CD8-positive, alpha-beta memory T cell (primary cell): ENCODE data around the gene CAPN5. TPM values are rescaled to one million over a fixed set of nuclear protein-coding genes. Genes with fewer than 3 reads are reported as not detected.
"Not testable (repeated sequence)": the region's sequence is repeated elsewhere in the genome, so short reads cannot be mapped to it uniquely, and the experiment has no call there.

Source experiments
- CTCF ChIA-PET: fragments of 350-600 bp; sonication (Branson Sonifier 250); formaldehyde crosslinking; loops from one replicate; lab custom pipeline; 2021; ENCODE audit warnings: antibody characterized with exemption; lab: Charles Lee
- POLR2A ChIA-PET: fragments of 350-600 bp; sonication (Branson Sonifier 250); formaldehyde crosslinking; loops from one replicate; lab custom pipeline; 2021; ENCODE audit warnings: antibody characterized with exemption; lab: Charles Lee
- DNase-seq, 5 donors: peaks; one replicate each; pipeline versions ENCODE4 v3.0.0 to v3.0.0-alpha.2; 2020 to 2022; ENCODE audit warnings: mixed read lengths in 1 of 5
- H3K27ac ChIP-seq: one replicate; pipeline ENCODE4 v1.7.0; 2013; ENCODE audit warnings: low read depth, mild to moderate bottlenecking, low read length, moderate library complexity
- H3K27me3 ChIP-seq: 2 replicates; pipeline ENCODE4 v1.7.0; 2013; ENCODE audit warnings: low read length, mild to moderate bottlenecking; ENCODE audit not compliant: insufficient read depth, poor library complexity, severe bottlenecking
- H3K36me3 ChIP-seq: 2 replicates; pipeline ENCODE4 v1.7.0; 2013; ENCODE audit warnings: mild to moderate bottlenecking, low read length, moderate library complexity; ENCODE audit not compliant: insufficient read depth
- H3K4me1 ChIP-seq: 2 replicates; pipeline ENCODE4 v1.7.0; 2013; ENCODE audit warnings: mild to moderate bottlenecking, low read length, moderate library complexity; ENCODE audit not compliant: insufficient read depth
- H3K4me3 ChIP-seq: 2 replicates; pipeline ENCODE4 v1.7.0; 2013; ENCODE audit warnings: mild to moderate bottlenecking, low read length
- H3K9me3 ChIP-seq: 2 replicates; pipeline ENCODE4 v1.7.0; 2013; ENCODE audit warnings: mild to moderate bottlenecking, low read length
- H3K27ac Mint-ChIP-seq, 8 donors: one replicate each; pipeline ENCODE4 v1.8.0; 2020 to 2021; ENCODE audit warnings: mixed read lengths in 8 of 8, mild to moderate bottlenecking in 6 of 8, inconsistent platforms in 3 of 8, moderate library complexity in 3 of 8
- H3K27me3 Mint-ChIP-seq, 2 donors: one replicate each; pipeline ENCODE4 v1.8.0; 2020 to 2021; ENCODE audit warnings: mixed read lengths in 2 of 2, mild to moderate bottlenecking in 1 of 2, moderate library complexity in 1 of 2
- H3K36me3 Mint-ChIP-seq, 3 donors: one replicate each; pipeline ENCODE4 v1.8.0; 2020 to 2021; ENCODE audit warnings: mixed read lengths in 3 of 3, inconsistent platforms in 1 of 3, mild to moderate bottlenecking in 1 of 3
- H3K4me1 Mint-ChIP-seq, 3 donors: one replicate each; pipeline ENCODE4 v1.8.0; 2020 to 2021; ENCODE audit warnings: mixed read lengths in 3 of 3, inconsistent platforms in 1 of 3, mild to moderate bottlenecking in 1 of 3
- H3K4me3 Mint-ChIP-seq, 7 donors: one replicate each; pipeline ENCODE4 v1.8.0; 2020 to 2021; ENCODE audit warnings: mixed read lengths in 7 of 7, mild to moderate bottlenecking in 6 of 7, moderate library complexity in 4 of 7, inconsistent platforms in 2 of 7
- H3K9me3 Mint-ChIP-seq, 5 donors: one replicate each; pipeline ENCODE4 v1.8.0; 2020 to 2022; ENCODE audit warnings: mixed read lengths in 5 of 5, mild to moderate bottlenecking in 3 of 5, moderate library complexity in 2 of 5, inconsistent platforms in 1 of 5
- polyA plus RNA-seq: library from polyadenylated mRNA; unstranded; fragments of 300-500 nt; fragmentation: Illumina TruSeq; gene quantifications from one replicate; pipeline ENCODE4 v1.2.3, GENCODE V29; 2021
- total RNA-seq, 2 experiments: library from RNA; stranded (reverse); gene quantifications; one replicate each; pipeline ENCODE4 v1.2.3, GENCODE V29; 2021

CAPN5 gene
- total RNA-seq: 1 to 10 TPM in 1 of 2 experiments, under 1 TPM in 1; 0.78 to 1.1 TPM
- polyA plus RNA-seq: 3.4 TPM

DNA sequence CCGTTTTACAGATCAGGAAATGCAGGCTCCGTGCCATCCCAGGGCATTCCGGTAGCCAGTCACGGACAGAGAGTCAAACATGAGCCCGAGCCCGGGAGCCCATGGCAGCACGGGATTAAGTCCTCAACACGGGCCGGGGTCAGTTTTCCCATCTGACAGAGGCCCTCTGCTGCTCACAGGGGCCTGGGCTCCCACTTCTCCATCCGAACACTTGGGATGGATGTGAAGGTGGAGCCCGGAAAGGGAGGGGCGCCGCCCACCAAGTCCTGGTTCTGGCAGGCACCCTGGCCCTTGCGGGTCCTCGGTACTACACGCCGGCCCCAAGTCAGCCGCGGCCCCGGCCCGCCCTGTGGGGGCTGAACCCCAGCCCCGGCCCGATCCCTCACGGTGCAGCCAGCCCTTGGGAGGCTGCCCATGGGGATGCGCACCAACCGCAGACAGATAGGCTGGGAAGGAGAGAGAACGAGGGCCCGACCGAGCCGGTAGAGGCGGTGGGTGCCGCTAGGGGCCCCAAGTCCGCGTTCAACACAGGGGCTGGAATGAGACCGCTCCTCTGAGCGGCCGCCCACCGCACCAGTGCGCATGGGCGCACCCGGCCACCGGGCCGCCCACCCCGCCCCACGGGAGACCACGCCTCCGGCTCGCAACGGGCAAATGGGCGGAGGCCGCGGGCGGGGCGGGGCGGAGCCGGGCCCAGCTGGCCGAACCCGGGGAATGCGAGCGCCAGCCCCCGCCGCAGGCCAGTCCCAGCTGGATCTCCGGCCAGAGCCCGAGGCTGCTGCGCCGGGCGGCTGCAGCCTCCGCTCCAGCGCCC lies at the start of gene CAPN5:
CAPN5 (plus strand) TSS at position 743 of the 814 bp plus-strand sequence. CDS start 17,916 bp downstream, outside the sequence.
- Mint-ChIP-seq H3K27me3 (peaks cover 0 to 3% of the 10 kb centered on the region in 2 donors), H3K4me1 (peaks cover 7 to 18% (median 10%) of the 10 kb centered on the region in 3 donors), H3K36me3 (no peaks in the 10 kb centered on the region), H3K27ac (peak within 1 kb of the TSS in 4 of 8 donors; percentile 42 to 93 (median 66)), H3K9me3 (peaks cover 0 to 6% (median 3%) of the 10 kb centered on the region in 5 donors), H3K4me3 (peak within 1 kb of the TSS; percentile 80 to 90 (median 87))
- CTCF ChIA-PET: interaction anchor here (0.8 to 1.7 kb wide), 8 partner anchors 19 to 61 kb away, joined by 3 to 7 read pairs (median 3); no protein-coding TSS in a partner anchor
- peak within 1 kb of the TSS; percentile 74 for H3K4me3 ChIP-seq
- no peaks in the 10 kb centered on the region for H3K9me3 ChIP-seq
- H3K36me3 ChIP-seq: no peaks in the 10 kb centered on the region
- DNase-seq: peak; percentile 83 to 90 (median 89)
- peaks cover 8% of the 10 kb centered on the region for H3K4me1 ChIP-seq
- no peak within 1 kb of the TSS for H3K27ac ChIP-seq
- POLR2A ChIA-PET: interaction anchor here (0.6 to 0.8 kb wide), 2 partner anchors 16 to 19 kb away, joined by 3 to 4 read pairs; no protein-coding TSS in a partner anchor
- no peaks in the 10 kb centered on the region for H3K27me3 ChIP-seq

DNA sequence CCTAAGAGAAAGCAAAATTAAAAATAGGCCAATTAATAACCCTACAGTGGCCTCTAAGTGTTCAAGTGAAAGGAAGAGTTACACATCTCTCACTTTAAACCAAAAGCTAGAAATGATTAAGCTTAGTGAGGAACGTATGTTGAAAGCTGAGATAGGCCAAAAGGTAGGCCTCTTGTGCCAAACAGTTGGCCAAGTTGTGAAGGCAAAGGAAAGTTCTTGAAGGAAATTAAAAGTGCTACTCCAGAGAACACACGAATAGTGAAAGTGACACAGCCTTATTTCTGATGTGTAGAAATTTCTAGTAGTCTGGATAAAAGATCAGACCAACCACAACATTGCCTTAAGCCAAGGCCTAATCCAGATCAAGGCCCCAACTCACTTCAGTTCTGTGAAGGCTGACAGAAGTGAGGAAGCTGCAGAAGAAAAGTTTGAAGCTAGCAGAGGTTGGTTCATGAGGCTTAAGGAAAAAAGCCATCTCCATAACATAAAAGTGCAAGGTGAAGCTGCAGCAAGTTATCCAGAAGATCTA lies 48.3 kb upstream of the CAPN5 start:
- H3K4me3 Mint-ChIP-seq, H3K4me1 Mint-ChIP-seq, DNase-seq, H3K27me3 Mint-ChIP-seq, H3K27me3 ChIP-seq, CTCF ChIA-PET, H3K9me3 Mint-ChIP-seq, H3K4me3 ChIP-seq, H3K27ac ChIP-seq, H3K4me1 ChIP-seq, H3K9me3 ChIP-seq, POLR2A ChIA-PET, H3K36me3 ChIP-seq: not testable (repeated sequence)
- H3K27ac Mint-ChIP-seq: peak overlapping the region in 2 of 8 donors; percentile 1 to 28
- H3K36me3 Mint-ChIP-seq: peaks cover 0 to 22% (median 13%) of the 10 kb centered on the region in 3 donors

DNA sequence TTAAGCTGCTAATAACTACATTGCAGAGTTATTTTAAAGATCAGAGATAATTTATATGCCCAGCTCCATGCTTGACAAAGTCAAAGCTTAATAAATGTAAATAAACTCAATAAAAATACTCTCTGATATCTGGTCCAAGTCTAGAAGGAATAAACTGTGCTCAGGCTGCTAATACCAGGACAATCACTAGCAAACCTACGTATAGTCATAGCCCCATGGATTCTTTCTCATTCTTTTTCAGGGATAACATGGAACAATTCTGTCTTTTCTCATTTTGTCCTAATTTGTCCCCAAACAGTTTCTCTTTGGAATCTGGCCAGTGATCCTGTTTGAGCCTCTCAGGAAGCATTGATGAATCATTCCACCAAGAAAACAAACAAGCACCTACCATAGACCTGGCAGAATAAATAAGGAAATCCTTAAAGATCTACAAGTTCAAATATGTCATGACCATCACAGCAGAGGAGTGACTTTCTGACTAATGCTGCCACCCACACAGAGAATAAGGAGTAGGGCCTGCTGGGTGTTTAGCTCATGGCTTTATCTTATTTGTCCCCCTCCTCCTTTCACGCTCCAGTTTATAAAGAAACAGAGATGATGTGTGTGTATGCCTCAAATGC lies 46.7 kb upstream of the CAPN5 start:
- Histone ChIP-seq H3K27ac (no peak overlapping the region), H3K4me1 (no peaks in the 10 kb centered on the region), H3K4me3 (no peak overlapping the region), H3K9me3 (no peaks in the 10 kb centered on the region), H3K36me3 (no peaks in the 10 kb centered on the region), H3K27me3 (no peaks in the 10 kb centered on the region)
- Mint-ChIP-seq H3K27me3 (no peaks in the 10 kb centered on the region), H3K4me1 (no peaks in the 10 kb centered on the region), H3K27ac (no peak overlapping the region), H3K36me3 (peaks cover 0 to 22% (median 13%) of the 10 kb centered on the region in 3 donors), H3K9me3 (no peaks in the 10 kb centered on the region), H3K4me3 (no peak overlapping the region)
- POLR2A ChIA-PET: no interaction called here
- CTCF ChIA-PET: interaction anchor here (0.8 to 1.2 kb wide), 2 partner anchors 12 to 93 kb away, joined by 3 read pairs; no protein-coding TSS in a partner anchor
- DNase-seq: no peak

DNA sequence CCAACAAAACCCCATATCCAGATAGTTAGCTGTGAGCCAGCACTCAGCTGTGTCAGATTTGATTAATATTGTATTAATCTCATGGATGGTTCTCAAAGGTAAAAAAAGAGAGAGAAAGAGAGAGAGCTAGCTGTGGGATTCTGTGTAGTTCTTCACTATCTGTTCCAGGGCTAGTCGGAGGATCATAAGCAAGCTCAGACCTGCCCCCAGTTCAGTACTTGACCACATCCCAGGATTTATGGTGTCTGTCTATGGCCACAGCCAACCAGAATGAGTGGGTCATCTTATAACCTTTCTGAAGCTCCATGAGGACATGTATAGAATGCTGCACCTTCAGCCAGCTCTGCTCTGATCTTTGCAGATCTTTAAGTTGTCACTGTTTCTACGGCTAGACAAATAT lies 46.0 kb upstream of the CAPN5 start:
- H3K4me3 Mint-ChIP-seq: no peak overlapping the region
- Histone ChIP-seq H3K27me3 (no peaks in the 10 kb centered on the region), H3K27ac (no peak overlapping the region), H3K4me3 (no peak overlapping the region), H3K4me1 (no peaks in the 10 kb centered on the region), H3K9me3 (no peaks in the 10 kb centered on the region), H3K36me3 (no peaks in the 10 kb centered on the region)
- DNase-seq: no peak
- H3K36me3 Mint-ChIP-seq: peaks cover 0 to 22% (median 13%) of the 10 kb centered on the region in 3 donors
- POLR2A ChIA-PET: no interaction called here
- H3K27ac Mint-ChIP-seq: no peak overlapping the region
- CTCF ChIA-PET: interaction anchor here (0.8 kb wide), 1 partner anchor 92 kb away, joined by 3 read pairs; no protein-coding TSS in a partner anchor
- H3K4me1 Mint-ChIP-seq: no peaks in the 10 kb centered on the region
- no peaks in the 10 kb centered on the region for H3K9me3 Mint-ChIP-seq
- H3K27me3 Mint-ChIP-seq: no peaks in the 10 kb centered on the region

- Mint-ChIP-seq H3K9me3 (no peaks in the 10 kb centered on the region), H3K27me3 (peaks cover 8 to 15% of the 10 kb centered on the region in 2 donors), H3K4me1 (no peaks in the 10 kb centered on the region), H3K36me3 (peaks cover 0 to 5% (median 4%) of the 10 kb centered on the region in 3 donors), H3K4me3 (no peak overlapping the region), H3K27ac (no peak overlapping the region)
- ChIA-PET POLR2A (no interaction called here), CTCF (no interaction called here)
- no peaks in the 10 kb centered on the region for H3K4me1 ChIP-seq
- DNase-seq: no peak
- no peak overlapping the region for H3K27ac ChIP-seq
- H3K4me3 ChIP-seq: no peak overlapping the region
- H3K36me3 ChIP-seq: no peaks in the 10 kb centered on the region
- no peaks in the 10 kb centered on the region for H3K27me3 ChIP-seq
- H3K9me3 ChIP-seq: no peaks in the 10 kb centered on the region
Observed at GRCh38 chr11:77024745-77025144, 42.0 kb upstream of the CAPN5 start.

GRCh38 chr11:77026221-77026620 lies 40.5 kb upstream of the CAPN5 start:
- Mint-ChIP-seq H3K4me3 (no peak overlapping the region), H3K27me3 (peaks cover 13 to 30% of the 10 kb centered on the region in 2 donors), H3K4me1 (no peaks in the 10 kb centered on the region), H3K9me3 (no peaks in the 10 kb centered on the region), H3K27ac (no peak overlapping the region), H3K36me3 (peaks cover 0 to 2% (median 2%) of the 10 kb centered on the region in 3 donors)
- H3K4me3 ChIP-seq: no peak overlapping the region
- H3K27me3 ChIP-seq: no peaks in the 10 kb centered on the region
- no peak overlapping the region for H3K27ac ChIP-seq
- no peaks in the 10 kb centered on the region for H3K36me3 ChIP-seq
- DNase-seq: no peak
- no peaks in the 10 kb centered on the region for H3K9me3 ChIP-seq
- ChIA-PET CTCF (no interaction called here), POLR2A (no interaction called here)
- H3K4me1 ChIP-seq: no peaks in the 10 kb centered on the region

- Histone ChIP-seq H3K27ac (no peak overlapping the region), H3K9me3 (no peaks in the 10 kb centered on the region), H3K4me3 (no peak overlapping the region), H3K36me3 (no peaks in the 10 kb centered on the region), H3K4me1 (no peaks in the 10 kb centered on the region), H3K27me3 (no peaks in the 10 kb centered on the region)
- Mint-ChIP-seq H3K4me1 (no peaks in the 10 kb centered on the region), H3K9me3 (no peaks in the 10 kb centered on the region), H3K27me3 (peaks cover 16 to 34% of the 10 kb centered on the region in 2 donors), H3K36me3 (peaks cover 0 to 1% (median under 1%) of the 10 kb centered on the region in 3 donors), H3K27ac (no peak overlapping the region), H3K4me3 (no peak overlapping the region)
- ChIA-PET POLR2A (no interaction called here), CTCF (no interaction called here)
- DNase-seq: no peak
Observed at GRCh38 chr11:77026743-77027142, 40.0 kb upstream of the CAPN5 start.

DNA sequence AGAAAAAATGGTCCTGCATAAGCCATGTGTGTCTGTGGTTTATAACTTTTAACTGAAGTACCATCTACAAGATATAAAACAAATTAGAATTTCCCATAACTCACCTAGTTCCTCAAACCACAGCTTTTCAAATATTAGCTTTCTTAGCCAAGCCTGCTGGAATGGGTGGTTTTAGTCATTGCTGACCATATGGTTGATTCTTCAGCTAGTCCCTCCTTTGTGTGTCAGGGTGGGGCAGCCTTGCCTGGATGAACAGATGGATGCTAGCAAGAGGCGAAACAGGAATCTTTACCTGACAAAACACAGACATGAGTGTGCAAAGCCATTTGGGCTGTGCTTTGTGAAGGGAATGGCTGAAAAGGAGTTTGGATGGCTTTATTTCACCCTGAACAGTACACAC lies 39.5 kb upstream of the CAPN5 start:
- Mint-ChIP-seq H3K4me1 (no peaks in the 10 kb centered on the region), H3K27ac (no peak overlapping the region), H3K27me3 (peaks cover 16 to 34% of the 10 kb centered on the region in 2 donors), H3K9me3 (no peaks in the 10 kb centered on the region), H3K4me3 (no peak overlapping the region), H3K36me3 (no peaks in the 10 kb centered on the region)
- Histone ChIP-seq H3K9me3 (no peaks in the 10 kb centered on the region), H3K4me3 (no peak overlapping the region), H3K27ac (no peak overlapping the region), H3K27me3 (no peaks in the 10 kb centered on the region), H3K4me1 (no peaks in the 10 kb centered on the region), H3K36me3 (no peaks in the 10 kb centered on the region)
- no peak for DNase-seq
- ChIA-PET POLR2A (no interaction called here), CTCF (no interaction called here)
